LNCaP clone FGC (cell line): Measurements from ENCODE around the gene APOBEC3H.

Source experiments
- DNase-seq: peaks from one replicate; pipeline ENCODE4 v3.0.0-alpha.2; 2011; ENCODE audit warnings: low read depth
- H3K4me3 ChIP-seq: 2 replicates; pipeline ENCODE4 v1.5.1; 2011; ENCODE audit warnings: mild to moderate bottlenecking, low read depth, low read length, control low read depth
- CTCF ChIP-seq: IDR thresholded peaks from 2 replicates; pipeline ENCODE4 v1.5.1; 2012; ENCODE audit warnings: mild to moderate bottlenecking; ENCODE audit not compliant: control insufficient read depth, insufficient read depth; ENCODE audit errors: extremely low read depth

The APOBEC3H gene

GRCh38 chr22:39122772-39123470 is 25.9 kb downstream of the APOBEC3H start:
- DNase-seq = no peak
- TF ChIP-seq CTCF = no peak
- no peak overlapping the region for H3K4me3 ChIP-seq

DNA sequence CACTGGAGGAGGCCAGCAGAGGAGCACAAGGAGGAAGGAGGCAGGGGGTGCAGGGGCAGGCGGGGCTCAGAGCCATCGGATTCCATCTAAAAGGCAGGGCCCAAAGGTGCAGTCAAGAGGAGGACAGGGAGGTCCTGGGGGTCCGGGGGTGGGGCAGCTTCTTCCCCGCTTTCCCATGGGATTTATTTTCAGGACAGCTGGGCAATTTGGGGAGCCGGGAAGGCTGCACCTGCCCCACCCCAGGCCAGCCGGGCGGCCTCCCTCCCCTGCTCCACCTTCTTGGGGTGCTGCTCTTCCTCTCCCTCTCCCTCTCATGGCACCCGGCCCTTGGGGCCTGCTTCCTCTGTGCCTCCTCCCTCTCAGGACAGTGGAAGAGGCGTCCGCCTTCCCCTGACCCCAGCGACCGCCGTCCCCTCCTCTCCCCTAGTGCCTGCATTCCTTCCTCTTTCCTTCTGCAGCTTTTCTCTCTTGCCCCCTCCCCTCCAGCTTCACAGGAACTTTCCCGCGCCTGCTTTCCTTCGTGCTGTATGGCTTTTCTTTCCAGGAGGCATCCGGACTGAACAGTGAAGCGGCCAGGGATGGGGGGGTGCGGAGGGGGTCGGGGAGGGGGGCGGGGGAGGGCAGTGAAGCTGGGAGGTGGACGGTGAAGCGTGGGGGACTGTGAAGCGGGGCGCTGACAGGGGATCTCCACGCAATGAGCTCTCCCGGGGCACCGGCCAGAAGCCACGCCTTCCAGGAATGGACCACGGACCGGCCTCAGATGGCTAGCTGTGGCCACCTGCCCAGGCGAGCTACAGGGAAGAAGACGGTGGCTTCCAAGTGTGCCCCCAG is 26.9 kb downstream of the APOBEC3H start:
- TF ChIP-seq CTCF = no peak
- no peak overlapping the region for H3K4me3 ChIP-seq
- DNase-seq = no peak

DNA sequence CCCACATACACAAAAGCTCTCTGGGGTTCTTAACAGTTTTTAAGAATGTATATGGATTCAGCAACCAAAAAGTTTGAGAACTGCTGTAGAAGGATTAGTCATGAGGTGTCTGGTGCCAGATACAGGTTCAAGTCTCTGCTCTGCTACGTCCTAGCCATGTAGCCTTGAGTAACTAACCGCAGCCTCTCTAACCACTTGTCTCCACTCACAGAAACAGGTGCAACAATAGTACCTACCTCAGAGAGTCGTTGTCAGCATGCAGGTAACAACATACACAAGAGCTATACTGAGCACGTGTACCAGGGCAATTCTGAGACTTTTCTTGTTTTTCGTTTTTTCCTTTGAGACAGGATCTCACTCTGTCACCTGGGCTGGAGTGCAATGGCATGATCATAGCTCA is 28.6 kb downstream of the APOBEC3H start:
- H3K4me3 ChIP-seq = no peak overlapping the region
- no peak for DNase-seq
- TF ChIP-seq CTCF = no peak

- H3K4me3 ChIP-seq = no peak overlapping the region
- DNase-seq = no peak
- TF ChIP-seq CTCF = no peak
These were observed 31.5 kb downstream of the APOBEC3H start for GRCh38 chr22:39128508-39128907.

DNA sequence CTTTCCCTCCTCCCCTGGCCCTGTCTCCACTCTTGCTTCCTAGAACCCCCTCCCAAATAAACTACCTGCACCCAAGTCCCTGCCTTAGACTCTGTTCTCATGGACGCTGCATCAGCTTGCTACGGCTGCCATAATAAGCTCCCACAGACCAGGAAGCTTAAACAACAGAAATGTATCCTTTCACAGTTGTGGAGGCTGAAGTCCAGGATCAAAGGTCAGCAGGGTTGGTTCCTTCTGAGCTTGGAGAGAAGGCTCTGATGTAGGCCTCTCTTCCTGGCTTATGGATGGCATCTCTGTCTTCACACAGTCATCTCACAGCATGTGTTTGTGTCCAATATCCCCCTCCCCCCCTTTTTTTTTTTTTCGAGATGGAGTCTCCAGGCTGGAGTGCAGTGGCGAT is 32.0 kb downstream of the APOBEC3H start:
- no peak for TF ChIP-seq CTCF
- no peak overlapping the region for H3K4me3 ChIP-seq
- no peak for DNase-seq

- no peak for TF ChIP-seq CTCF
- no peak overlapping the region for H3K4me3 ChIP-seq
- no peak for DNase-seq
These were observed 32.7 kb downstream of the APOBEC3H start for GRCh38 chr22:39129746-39130145.

DNA sequence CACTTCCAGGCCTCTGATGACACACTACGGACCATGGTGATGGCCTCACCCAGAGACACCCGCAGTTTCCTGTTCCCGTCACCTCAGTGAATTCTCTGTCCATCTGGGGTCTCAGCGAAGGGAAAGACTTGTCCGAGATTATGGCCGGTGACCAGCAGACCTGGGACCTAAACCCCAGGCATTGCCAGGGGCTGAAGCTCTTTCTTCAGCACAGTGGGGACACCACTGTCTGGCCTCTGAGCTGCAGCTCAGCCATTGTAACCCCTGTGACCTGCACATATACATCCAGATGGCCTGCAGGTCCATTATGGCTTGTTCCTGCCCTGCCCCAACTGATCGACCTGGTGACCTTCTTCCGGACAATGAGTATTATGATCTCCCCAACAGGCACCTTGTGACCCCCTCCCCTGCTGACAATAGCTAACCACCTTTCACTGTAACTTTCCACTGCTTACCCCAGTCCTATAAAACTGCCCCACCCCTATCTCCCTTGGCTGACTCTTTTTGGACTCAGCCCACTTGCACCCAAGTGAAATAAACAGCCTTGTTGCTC is 33.2 kb downstream of the APOBEC3H start:
- TF ChIP-seq CTCF = no peak
- no peak for DNase-seq

More for the DNA sequence above, 33.2 kb downstream of the APOBEC3H start:
- no peak overlapping the region for H3K4me3 ChIP-seq
